ENCODE measurements around the gene KRTAP10-2.
A peak's percentile ranks its signal among the peaks of the same experiment; 100 is the strongest.
"Not testable (repeated sequence)": the region's sequence is repeated elsewhere in the genome, so short reads cannot be mapped to it uniquely, and the experiment has no call there.

Gene KRTAP10-2

GRCh38 chr21:44551340-44551961 is at the start of gene KRTAP10-2:
TSS of gene KRTAP10-2 (minus strand) at chr21:44551505. CDS start at chr21:44551458, 47 bp downstream.
- DNase-seq, result no peak

DNA sequence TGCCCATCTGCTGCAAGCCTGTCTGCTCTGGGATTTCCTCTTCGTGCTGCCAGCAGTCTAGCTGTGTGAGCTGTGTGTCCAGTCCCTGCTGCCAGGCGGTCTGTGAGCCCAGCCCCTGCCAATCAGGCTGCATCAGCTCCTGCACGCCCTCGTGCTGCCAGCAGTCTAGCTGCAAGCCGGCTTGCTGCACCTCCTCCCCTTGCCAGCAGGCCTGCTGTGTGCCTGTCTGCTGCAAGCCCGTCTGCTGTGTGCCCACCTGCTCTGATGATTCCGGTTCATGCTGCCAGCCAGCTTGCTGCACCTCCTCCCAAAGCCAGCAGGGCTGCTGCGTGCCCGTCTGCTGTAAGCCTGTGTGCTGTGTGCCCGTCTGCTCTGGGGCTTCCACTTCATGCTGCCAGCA is 49.8 kb upstream of the KRTAP10-2 start:
- DNase-seq, result peak; percentile 57

GRCh38 chr21:44600118-44600978 is 49.0 kb upstream of the KRTAP10-2 start, which contains the start of gene KRTAP10-7:
TSS of gene KRTAP10-7 (plus strand) at chr21:44600597. CDS start at chr21:44600622, 25 bp downstream.
- not testable (repeated sequence) for DNase-seq

DNA sequence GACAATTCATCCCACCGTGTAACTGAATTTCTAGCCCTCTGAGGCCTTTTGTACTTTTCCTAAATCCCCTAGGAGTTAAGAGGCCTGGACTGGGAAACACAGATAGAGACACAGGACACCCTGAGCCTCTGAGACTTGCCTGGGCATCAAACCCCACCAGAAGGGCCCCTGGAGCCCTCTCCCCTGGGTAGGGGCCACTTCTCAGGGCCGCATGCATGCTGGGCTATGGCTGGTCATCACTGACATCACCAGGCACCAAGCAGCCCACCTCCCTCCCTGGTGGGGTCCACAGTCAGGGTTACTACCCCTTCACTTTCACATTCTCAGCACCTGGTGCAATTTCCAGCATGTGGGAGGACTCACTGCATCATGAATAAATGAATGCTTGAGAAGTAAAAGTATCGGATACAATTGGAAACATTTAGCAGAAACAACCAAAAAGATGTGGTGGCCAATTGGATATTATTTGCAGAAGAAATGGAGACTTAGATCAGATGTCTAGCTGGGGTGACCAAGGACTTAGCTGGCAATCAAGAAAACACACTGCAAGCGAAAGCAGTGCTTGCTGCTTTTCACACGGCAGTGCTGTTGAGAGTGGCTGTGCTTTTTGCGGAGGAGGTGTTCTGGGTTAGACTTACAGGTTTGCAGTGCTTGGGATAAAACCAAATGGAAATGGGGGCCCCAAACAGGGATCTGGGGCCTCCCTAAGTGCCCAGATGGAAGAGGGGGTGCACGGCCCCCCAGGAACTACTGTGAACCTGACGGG is 48.1 kb upstream of the KRTAP10-2 start:
- DNase-seq, result no peak

DNA sequence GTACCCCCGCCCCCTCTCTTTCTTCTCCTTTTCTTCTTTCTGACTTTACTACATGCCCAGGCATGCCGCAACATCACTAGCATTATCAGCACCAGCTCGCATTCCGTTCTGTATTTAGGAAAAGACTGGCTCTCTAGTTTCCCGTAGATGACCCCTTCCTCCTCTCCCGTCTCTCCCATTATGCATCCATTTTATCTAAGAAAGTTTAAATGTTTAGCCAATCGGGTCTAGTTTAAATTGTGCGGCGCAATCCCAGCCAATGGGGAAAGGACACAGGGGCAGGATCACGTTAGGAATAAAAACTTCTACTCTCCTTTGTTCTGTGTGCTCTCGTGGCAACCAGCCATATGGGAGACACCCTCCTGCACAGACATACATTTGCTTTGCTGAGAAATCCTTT is 46.8 kb upstream of the KRTAP10-2 start:
- DNase-seq, result peak; percentile 19

DNA sequence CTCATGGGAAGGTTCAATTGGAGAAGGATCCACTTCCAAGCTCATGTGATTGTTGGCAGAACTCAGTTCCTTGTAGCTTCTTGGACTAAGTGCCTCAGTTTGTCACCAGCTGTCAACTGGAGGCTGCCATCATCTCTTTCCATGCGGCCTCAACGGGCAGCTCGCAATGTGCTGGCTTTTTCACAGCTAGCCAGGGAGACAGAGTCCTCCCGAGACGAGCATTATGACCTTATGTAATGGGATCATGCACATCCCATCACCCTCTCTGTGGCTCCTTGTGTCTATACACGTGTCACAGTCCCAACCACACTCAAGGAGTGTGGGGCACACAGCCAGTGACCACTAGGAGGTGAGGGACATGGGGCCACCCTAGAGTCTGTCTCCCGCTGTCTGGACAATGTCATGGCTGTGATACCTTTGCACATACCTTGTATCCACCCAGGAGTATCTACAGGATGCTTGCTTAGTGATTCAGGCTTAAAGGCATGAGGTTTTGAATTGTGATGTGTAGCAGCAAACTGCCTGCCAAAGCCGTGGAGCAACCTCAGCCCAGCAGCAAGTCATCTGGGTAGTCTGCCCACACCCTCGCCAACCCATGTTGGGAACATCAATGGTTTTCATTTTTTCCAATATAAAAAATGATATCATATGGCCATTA is 44.9 kb upstream of the KRTAP10-2 start:
- no peak for DNase-seq

DNA sequence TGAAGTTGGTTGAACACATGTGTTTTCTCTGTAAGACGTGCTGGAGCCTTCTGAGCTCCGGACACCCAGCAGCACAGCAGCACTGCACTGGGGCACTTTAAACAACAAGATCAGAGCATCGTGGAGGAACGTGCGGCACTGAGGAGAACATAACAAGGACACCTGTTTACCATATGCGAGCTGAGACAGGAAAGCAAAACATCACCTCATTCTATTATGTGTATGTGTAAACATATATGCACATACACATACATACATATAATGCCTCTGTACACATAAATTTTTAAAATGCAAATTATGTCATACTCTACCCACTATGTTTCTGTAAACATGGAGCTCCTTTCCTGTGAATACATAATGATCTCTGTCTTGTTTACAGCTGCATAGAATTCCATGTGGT is 44.2 kb upstream of the KRTAP10-2 start:
- DNase-seq, result no peak

GRCh38 chr21:44594406-44594916 is 43.2 kb upstream of the KRTAP10-2 start:
- no peak for DNase-seq

DNA sequence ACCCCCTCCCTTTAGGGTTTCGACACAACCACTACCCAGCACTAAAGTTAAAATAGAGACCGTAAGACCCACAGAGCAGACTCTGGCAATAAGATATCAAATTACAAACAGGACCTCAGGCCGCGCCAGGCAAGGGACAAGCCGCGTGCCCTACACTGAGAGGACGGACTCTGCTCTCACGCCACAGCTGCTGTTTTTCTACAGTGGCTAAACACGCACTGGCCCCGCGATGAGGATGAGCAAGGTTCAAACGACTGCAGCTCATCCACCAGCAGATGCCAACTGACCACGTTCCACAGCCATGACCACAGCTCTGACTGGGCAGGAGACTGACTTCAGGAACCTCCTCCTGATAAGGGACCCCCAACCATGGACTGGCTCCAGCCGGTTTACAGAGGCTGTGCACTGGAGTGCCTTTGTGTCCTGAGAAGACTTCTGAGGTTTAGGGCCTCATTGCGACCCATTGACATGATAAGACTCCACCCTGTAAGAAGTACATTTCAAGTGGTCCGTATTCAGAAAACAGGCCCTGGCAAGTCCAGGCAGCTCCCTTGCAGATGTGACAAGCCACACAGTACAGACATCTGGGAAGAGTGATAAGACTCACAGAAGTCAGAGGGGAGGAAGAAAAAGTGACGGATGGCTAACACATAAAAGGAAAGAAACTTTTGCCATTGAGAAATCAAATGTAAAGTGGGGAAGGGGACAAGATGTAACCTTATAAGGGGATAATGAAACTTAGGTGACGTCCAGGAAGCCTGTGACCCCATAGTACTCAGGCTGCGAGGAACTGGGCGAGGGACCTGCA is 42.5 kb upstream of the KRTAP10-2 start:
- DNase-seq, result peak; percentile 10

GRCh38 chr21:44592446-44593311 is 41.4 kb upstream of the KRTAP10-2 start, which contains the start of gene KRTAP10-6:
TSS of gene KRTAP10-6 (minus strand) at chr21:44592505. CDS start at chr21:44592484, 21 bp downstream.
- DNase-seq, result no peak

DNA sequence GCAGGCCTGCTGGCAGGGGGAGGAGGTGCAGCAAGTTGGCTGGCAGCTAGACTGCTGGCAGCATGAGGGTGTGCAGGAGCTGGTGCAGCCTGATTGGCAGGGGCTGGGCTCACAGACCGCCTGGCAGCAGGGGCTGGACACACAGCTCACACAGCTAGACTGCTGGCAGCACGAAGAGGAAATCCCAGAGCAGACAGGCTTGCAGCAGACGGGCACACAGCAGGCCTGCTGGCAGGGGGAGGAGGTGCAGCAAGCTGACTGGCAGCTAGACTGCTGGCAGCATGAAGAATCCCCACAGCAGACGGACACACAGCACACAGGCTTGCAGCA is 40.5 kb upstream of the KRTAP10-2 start:
- not testable (repeated sequence) for DNase-seq

DNA sequence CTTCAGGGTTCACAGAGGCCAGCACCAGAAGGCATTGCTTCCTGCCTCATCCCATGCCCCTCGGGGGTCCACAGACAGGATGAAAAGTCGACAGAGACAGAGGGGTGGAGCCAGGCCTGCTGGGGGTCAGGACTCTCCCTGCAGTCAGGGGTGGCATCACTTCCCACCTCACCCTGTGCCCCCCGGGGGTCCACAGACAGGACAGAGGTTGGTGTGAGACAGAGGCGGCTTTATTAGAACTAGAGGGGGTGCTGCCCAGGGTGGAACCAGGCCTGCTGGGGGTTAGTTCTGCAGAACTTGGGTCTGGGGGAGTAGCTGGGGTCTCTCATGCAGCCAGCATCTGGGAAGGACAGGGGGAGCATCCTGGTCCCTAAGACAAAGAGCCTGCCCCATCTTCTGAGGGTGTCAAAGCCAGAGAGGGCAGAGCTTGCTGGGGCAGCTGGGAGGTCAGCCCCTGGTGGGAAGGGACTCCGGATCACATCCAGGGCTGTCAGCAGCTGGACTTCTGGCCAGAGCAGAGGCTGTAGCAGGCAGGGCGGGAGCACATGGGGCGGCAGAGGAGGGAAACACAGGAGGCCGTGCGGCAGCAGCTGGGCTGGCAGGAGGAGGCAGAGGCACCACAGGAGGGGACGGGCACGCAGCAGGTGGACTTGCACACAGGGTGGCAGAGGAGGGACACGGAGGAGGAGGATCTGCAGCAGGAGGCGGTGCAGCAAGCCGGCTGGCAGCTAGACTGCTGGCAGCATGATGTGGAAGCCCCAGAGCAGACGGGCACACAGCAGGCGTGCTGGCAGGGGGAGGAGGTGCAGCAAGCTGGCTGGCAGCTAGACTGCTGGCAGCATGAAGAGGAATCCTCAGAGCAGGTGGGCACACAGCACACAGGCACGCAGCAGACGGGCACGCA is 39.8 kb upstream of the KRTAP10-2 start:
- peak; percentile 36 for DNase-seq

- no peak for DNase-seq
Measured at GRCh38 chr21:44590311-44590721, 39.0 kb upstream of the KRTAP10-2 start.

DNA sequence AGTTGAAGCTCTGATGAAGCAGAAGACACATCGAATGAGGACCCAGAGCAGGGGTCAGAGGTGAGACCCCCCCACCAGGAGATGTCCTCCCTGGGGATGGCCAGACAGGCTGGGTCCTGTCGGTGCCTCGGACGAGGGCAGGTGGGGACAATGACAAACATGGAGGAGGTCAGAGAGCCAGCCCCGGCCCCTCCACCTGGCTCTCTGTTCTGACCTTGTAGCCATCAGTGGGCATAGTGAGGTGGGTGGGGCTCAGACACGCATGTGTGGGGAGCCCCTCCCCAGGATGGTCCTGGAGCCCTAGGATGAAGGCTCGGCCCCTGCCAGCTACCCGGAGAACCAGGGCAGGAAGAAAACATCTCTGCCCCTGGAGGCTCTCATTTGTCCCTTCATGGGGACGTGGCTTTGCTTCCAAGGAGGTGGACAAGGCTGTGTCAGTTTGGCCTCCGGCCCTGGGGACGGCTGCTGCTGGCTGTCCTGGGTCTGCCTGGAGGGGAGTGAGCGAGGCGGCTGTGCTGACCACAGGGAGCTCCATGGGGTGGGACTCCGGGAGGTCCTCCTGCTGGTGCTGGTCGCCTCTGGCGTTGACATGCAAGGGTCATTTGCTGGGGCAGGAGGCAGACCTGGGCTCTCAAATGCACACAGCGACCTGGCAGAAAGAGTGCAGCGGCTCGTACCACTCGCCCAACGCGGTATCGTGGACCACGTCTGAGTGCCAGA is 38.4 kb upstream of the KRTAP10-2 start:
- no peak for DNase-seq

GRCh38 chr21:44589094-44589493 is 37.8 kb upstream of the KRTAP10-2 start:
- no peak for DNase-seq

DNA sequence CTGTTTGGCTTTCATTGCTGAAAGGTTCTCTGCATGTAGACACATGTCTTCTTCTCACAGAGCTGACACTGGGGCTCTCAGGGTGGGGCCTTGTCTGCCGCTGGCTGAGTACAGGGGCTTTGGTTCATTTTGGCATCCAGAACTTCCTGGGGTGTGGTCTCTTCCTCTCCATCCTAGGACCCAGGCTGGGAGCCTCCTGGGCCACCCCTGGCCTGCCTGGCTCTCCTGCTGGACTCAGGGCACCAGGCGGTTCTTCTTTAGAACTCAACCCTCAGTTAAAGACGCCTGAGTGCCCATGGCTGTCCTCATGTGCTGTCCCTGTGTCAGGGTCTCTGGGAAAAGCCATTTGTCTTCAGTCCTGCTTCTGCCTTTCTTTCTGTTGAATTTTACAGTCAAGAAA is 34.6 kb upstream of the KRTAP10-2 start:
- DNase-seq, result no peak

- DNase-seq, result no peak
Measured at GRCh38 chr21:44583800-44584147, 32.5 kb upstream of the KRTAP10-2 start.

DNA sequence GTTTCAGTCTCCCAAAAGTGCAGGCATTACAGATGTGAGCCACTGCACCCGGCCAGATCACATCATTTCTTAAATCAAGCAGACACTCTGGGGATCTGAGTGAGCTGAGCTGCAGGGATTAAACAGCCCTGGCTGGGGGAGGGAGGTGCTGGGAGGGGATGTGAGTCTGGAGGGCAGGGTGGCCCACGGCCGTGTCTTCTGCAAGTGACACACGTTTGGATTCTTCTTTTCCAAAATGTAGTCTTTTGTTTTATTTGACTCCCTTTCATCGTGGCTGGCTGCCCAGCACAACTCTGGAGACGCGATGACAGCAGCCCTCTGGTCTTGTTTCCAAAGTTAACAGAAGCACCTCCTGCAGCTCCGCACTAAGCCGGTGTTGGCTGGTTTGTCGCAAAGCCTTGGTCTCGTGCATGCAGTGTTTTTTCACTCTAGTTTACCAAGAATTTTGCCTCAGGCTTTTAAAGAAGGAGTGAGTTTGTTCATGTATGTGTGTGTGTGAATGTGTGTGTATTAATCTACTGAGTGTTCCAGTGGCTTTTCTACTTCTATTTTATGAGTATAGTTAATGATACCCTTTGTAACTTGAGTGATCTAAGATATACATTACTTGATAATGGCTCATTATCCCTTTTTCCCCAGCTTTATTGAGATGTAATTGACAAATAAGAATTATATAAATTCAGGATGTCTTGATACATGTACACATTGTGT is 31.9 kb upstream of the KRTAP10-2 start:
- no peak for DNase-seq
